Ishikawa (cell line): Measurements from ENCODE around the gene NFYC.

Experiments
- CEBPB ChIP-seq: IDR thresholded peaks from 2 replicates; pipeline ENCODE4 v1.6.1; 2012
- CREB1 ChIP-seq: IDR thresholded peaks from 2 replicates; pipeline ENCODE4 v1.6.1; 2012; ENCODE audit warnings: low read depth
- EGR1 ChIP-seq: IDR thresholded peaks from 2 replicates; pipeline ENCODE4 v1.6.1; 2012
- EP300 ChIP-seq: IDR thresholded peaks from 2 replicates; pipeline ENCODE4 v1.6.1; 2012; ENCODE audit warnings: borderline replicate concordance
- FOXM1 ChIP-seq: IDR thresholded peaks from 2 replicates; pipeline ENCODE4 v1.6.1; 2012; ENCODE audit warnings: low read depth, borderline replicate concordance
- MAX ChIP-seq: IDR thresholded peaks from 2 replicates; pipeline ENCODE4 v1.6.1; 2012
- NFIC ChIP-seq: IDR thresholded peaks from 2 replicates; pipeline ENCODE4 v1.6.1; 2012
- RAD21 ChIP-seq: IDR thresholded peaks from 2 replicates; pipeline ENCODE4 v1.6.1; 2012; ENCODE audit warnings: low read depth
- TAF1 ChIP-seq: IDR thresholded peaks from 2 replicates; pipeline ENCODE4 v1.6.1; 2012; ENCODE audit warnings: low read depth, mild to moderate bottlenecking
- TCF12 ChIP-seq: IDR thresholded peaks from 2 replicates; pipeline ENCODE4 v1.6.1; 2012; ENCODE audit warnings: low read depth
- TEAD4 ChIP-seq: IDR thresholded peaks from 2 replicates; pipeline ENCODE4 v1.6.1; 2012
- YY1 ChIP-seq: IDR thresholded peaks from 2 replicates; pipeline ENCODE4 v1.6.1; 2012; ENCODE audit warnings: low read depth
- ZBTB7A ChIP-seq: IDR thresholded peaks from 2 replicates; pipeline ENCODE4 v1.6.1; 2012; ENCODE audit warnings: low read depth
- TF ChIP-seq, protein P1 (sequence below): IDR thresholded peaks from 2 replicates; pipeline ENCODE4 v1.6.1; 2012
- TF ChIP-seq, protein P2 (sequence below): IDR thresholded peaks from 2 replicates; pipeline ENCODE4 v1.6.1; 2012; ENCODE audit warnings: low read depth, mild to moderate bottlenecking

Gene NFYC

DNA sequence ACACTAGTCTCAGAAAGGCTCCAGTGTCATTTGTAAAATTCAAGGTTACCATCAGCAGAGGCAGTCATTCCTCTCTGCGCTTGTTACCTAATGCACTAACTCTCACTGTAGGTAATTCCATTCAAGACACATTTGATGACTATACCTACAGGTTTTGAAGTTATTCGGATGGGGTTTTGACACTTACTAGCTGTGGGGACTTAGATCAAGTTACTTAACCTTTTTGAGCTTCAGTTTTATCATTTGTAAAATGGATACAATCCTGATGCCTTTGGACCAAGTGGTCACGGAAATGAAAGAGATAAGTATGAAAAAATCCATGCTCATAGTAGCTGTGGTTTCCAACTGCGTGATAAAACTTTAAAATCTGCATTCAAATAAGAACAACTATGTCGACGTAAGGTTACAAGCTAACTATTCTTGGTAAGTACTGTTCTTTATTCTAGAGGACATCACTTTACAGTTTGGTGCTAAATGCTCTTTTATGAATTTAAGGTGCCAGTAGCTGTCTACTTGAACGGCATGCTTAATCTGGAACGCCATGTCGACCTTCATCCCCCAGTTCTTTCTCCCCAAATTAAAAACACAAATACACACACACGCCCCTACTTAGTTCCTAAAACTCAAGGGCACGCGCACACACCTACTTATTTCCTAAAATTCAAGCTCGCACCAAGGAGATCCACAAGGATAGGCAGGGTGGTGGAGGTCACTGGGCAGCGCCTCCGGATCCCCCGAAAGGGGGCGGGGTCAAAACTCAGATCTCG, 550 bp upstream of the NFYC start:
- TF ChIP-seq, protein P1, sequence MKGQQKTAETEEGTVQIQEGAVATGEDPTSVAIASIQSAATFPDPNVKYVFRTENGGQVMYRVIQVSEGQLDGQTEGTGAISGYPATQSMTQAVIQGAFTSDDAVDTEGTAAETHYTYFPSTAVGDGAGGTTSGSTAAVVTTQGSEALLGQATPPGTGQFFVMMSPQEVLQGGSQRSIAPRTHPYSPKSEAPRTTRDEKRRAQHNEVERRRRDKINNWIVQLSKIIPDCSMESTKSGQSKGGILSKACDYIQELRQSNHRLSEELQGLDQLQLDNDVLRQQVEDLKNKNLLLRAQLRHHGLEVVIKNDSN, result no peak
- TF ChIP-seq TAF1, result no peak
- no peak for TF ChIP-seq RAD21
- no peak for TF ChIP-seq CEBPB
- TF ChIP-seq EGR1, result no peak
- TF ChIP-seq TEAD4, result no peak
- TF ChIP-seq TCF12, result no peak
- TF ChIP-seq CREB1, result no peak
- no peak for TF ChIP-seq ZBTB7A

DNA sequence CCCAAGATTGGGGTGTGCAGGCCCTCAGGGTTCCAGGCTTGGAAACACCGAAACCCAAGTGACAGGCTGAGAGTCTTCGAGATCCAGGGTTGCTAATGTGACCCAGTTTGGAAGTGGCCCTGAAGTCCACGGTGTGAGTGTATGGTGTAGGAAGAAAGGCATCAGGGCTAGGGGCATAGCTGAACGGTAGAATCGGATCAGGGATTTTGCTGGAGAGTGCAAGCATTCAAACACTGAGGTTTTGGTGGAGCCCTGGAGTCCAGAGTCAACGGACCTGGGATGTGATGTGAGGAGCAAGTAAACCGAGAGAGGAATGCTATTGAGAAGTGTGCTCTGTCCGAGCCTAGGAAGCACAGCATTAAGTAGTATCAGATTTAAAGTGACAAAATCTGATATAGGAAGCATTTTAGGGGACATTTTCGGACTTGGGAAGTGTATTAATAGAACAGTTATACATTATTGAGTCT, 958 bp downstream of the NFYC start:
- TF ChIP-seq, protein P1, result peak; percentile 43; the same call in 1 of the 2 replicates
- no peak for TF ChIP-seq TCF12

GRCh38 chr1:40693425-40693824, 1.9 kb downstream of the NFYC start:
- no peak for TF ChIP-seq CEBPB
- TF ChIP-seq CREB1, result no peak
- TF ChIP-seq, protein P2, sequence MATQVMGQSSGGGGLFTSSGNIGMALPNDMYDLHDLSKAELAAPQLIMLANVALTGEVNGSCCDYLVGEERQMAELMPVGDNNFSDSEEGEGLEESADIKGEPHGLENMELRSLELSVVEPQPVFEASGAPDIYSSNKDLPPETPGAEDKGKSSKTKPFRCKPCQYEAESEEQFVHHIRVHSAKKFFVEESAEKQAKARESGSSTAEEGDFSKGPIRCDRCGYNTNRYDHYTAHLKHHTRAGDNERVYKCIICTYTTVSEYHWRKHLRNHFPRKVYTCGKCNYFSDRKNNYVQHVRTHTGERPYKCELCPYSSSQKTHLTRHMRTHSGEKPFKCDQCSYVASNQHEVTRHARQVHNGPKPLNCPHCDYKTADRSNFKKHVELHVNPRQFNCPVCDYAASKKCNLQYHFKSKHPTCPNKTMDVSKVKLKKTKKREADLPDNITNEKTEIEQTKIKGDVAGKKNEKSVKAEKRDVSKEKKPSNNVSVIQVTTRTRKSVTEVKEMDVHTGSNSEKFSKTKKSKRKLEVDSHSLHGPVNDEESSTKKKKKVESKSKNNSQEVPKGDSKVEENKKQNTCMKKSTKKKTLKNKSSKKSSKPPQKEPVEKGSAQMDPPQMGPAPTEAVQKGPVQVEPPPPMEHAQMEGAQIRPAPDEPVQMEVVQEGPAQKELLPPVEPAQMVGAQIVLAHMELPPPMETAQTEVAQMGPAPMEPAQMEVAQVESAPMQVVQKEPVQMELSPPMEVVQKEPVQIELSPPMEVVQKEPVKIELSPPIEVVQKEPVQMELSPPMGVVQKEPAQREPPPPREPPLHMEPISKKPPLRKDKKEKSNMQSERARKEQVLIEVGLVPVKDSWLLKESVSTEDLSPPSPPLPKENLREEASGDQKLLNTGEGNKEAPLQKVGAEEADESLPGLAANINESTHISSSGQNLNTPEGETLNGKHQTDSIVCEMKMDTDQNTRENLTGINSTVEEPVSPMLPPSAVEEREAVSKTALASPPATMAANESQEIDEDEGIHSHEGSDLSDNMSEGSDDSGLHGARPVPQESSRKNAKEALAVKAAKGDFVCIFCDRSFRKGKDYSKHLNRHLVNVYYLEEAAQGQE, result no peak
- no peak for TF ChIP-seq TCF12
- TF ChIP-seq ZBTB7A, result no peak
- TF ChIP-seq TEAD4, result no peak
- TF ChIP-seq EP300, result no peak
- no peak for TF ChIP-seq YY1
- TF ChIP-seq MAX, result no peak
- TF ChIP-seq TAF1, result no peak
- TF ChIP-seq RAD21, result no peak
- TF ChIP-seq, protein P1, result no peak
- TF ChIP-seq FOXM1, result no peak
- no peak for TF ChIP-seq EGR1

- TF ChIP-seq RAD21 (no peak), MAX (no peak), EP300 (no peak)
Observed at GRCh38 chr1:40694353-40694874, 2.9 kb downstream of the NFYC start.

- TF ChIP-seq FOXM1 (no peak), TAF1 (no peak), CREB1 (no peak), CEBPB (no peak), TEAD4 (no peak), EP300 (no peak), NFIC (no peak), RAD21 (no peak), TCF12 (no peak), YY1 (no peak), MAX (no peak), EGR1 (no peak), ZBTB7A (no peak)
- TF ChIP-seq, protein P1, result no peak
- TF ChIP-seq, protein P2, result no peak
Observed at GRCh38 chr1:40696294-40696693, 4.8 kb downstream of the NFYC start.
